HCT116 (cell line): ENCODE results near the gene CBR4.

Source experiments
- CEBPB ChIP-seq: IDR thresholded peaks from 2 replicates; pipeline ENCODE4 v1.6.1; 2012; ENCODE audit warnings: low read depth
- EZH2 ChIP-seq: fragments of 200-600 bp; sonication (generic); IDR thresholded peaks from 2 replicates; pipeline ENCODE4 v1.6.1; 2017; ENCODE audit warnings: antibody characterized with exemption, mixed run types
- POLR2A ChIP-seq: IDR thresholded peaks from 2 replicates; pipeline ENCODE4 v1.7.0; 2011; ENCODE audit warnings: borderline replicate concordance; ENCODE audit not compliant: insufficient read depth, insufficient read length; ENCODE audit errors: extremely low read depth
- TF ChIP-seq, protein P1 (sequence below), 3 experiments: fragments of 200-600 bp in 1 of 3; sonication (generic) in 1 of 3; IDR thresholded peaks in 2 of 3; conservative IDR thresholded peaks in 1 of 3; 2 replicates each; pipeline ENCODE4 v1.5.1; 2012 to 2017; ENCODE audit warnings: low read depth in 2 of 3, low read length in 2 of 3, antibody characterized with exemption in 1 of 3, borderline replicate concordance in 1 of 3, control low read depth in 1 of 3, mild to moderate bottlenecking in 1 of 3, mixed read lengths in 1 of 3, mixed run types in 1 of 3, moderate library complexity in 1 of 3; ENCODE audit not compliant: insufficient read depth in 1 of 3
- TF ChIP-seq, protein P2 (sequence below): IDR thresholded peaks from 2 replicates; pipeline ENCODE4 v1.6.1; 2012; ENCODE audit warnings: low read depth

DNA sequence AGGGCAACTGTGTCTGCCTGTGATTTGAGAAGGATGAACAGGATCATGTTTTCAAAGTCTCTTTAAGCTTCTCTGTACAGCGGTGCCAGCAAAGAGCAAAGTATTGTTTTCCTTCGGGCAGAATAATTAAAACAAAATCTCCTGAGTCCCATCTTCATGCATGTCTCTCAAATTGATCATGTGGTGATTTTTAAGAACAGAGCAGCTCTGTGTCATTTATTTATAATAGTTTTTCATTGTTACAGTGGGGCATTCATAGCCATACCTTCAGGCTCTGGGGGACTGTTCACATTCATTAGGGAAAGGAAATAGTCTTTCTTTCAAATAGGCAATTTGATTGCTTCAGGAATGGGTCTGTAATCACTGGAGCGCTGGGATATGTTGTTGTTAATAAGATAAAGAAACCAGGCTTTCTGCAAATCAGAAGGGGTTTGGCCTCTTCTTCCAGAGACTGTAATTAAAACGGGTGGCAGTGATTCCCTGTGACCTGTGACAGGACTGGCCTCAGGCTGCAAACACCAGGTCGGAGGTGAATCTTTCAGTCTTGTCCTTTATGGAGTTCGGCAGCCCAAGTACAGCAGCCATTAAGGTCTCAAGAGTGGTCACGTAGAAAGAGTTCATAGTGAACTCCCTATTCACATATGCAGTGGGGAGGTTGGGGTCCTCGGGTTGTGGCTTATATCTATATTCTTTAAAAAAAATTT, 29.3 kb upstream of the CBR4 start:
- TF ChIP-seq, protein P1, sequence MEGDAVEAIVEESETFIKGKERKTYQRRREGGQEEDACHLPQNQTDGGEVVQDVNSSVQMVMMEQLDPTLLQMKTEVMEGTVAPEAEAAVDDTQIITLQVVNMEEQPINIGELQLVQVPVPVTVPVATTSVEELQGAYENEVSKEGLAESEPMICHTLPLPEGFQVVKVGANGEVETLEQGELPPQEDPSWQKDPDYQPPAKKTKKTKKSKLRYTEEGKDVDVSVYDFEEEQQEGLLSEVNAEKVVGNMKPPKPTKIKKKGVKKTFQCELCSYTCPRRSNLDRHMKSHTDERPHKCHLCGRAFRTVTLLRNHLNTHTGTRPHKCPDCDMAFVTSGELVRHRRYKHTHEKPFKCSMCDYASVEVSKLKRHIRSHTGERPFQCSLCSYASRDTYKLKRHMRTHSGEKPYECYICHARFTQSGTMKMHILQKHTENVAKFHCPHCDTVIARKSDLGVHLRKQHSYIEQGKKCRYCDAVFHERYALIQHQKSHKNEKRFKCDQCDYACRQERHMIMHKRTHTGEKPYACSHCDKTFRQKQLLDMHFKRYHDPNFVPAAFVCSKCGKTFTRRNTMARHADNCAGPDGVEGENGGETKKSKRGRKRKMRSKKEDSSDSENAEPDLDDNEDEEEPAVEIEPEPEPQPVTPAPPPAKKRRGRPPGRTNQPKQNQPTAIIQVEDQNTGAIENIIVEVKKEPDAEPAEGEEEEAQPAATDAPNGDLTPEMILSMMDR (IDR thresholded peaks at IDR 0.05 in 2 of 3, conservative IDR thresholded peaks at IDR 0.05 in 1 of 3; ENCODE audit: borderline replicate concordance in 1 of 3, insufficient read depth in 1 of 3, low read depth in 2 of 3, low read length in 2 of 3), result no peak
- no peak for TF ChIP-seq CEBPB
- no peak for TF ChIP-seq POLR2A
- no peak for TF ChIP-seq EZH2
- TF ChIP-seq, protein P2, sequence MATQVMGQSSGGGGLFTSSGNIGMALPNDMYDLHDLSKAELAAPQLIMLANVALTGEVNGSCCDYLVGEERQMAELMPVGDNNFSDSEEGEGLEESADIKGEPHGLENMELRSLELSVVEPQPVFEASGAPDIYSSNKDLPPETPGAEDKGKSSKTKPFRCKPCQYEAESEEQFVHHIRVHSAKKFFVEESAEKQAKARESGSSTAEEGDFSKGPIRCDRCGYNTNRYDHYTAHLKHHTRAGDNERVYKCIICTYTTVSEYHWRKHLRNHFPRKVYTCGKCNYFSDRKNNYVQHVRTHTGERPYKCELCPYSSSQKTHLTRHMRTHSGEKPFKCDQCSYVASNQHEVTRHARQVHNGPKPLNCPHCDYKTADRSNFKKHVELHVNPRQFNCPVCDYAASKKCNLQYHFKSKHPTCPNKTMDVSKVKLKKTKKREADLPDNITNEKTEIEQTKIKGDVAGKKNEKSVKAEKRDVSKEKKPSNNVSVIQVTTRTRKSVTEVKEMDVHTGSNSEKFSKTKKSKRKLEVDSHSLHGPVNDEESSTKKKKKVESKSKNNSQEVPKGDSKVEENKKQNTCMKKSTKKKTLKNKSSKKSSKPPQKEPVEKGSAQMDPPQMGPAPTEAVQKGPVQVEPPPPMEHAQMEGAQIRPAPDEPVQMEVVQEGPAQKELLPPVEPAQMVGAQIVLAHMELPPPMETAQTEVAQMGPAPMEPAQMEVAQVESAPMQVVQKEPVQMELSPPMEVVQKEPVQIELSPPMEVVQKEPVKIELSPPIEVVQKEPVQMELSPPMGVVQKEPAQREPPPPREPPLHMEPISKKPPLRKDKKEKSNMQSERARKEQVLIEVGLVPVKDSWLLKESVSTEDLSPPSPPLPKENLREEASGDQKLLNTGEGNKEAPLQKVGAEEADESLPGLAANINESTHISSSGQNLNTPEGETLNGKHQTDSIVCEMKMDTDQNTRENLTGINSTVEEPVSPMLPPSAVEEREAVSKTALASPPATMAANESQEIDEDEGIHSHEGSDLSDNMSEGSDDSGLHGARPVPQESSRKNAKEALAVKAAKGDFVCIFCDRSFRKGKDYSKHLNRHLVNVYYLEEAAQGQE, result no peak
